CD8-positive, alpha-beta memory T cell (primary cell): Measurements from ENCODE around the gene RNF213. TPM values are rescaled to one million over a fixed set of nuclear protein-coding genes. Genes with fewer than 3 reads are reported as not detected.

Experiments used
- CTCF ChIA-PET: fragments of 350-600 bp; sonication (Branson Sonifier 250); formaldehyde crosslinking; loops from one replicate; lab custom pipeline; 2021; ENCODE audit warnings: antibody characterized with exemption; lab: Charles Lee
- POLR2A ChIA-PET: fragments of 350-600 bp; sonication (Branson Sonifier 250); formaldehyde crosslinking; loops from one replicate; lab custom pipeline; 2021; ENCODE audit warnings: antibody characterized with exemption; lab: Charles Lee
- DNase-seq, 5 donors: peaks; one replicate each; pipeline versions ENCODE4 v3.0.0 to v3.0.0-alpha.2; 2020 to 2022; ENCODE audit warnings: mixed read lengths in 1 of 5
- H3K27ac ChIP-seq: one replicate; pipeline ENCODE4 v1.7.0; 2013; ENCODE audit warnings: low read depth, mild to moderate bottlenecking, low read length, moderate library complexity
- H3K27me3 ChIP-seq: 2 replicates; pipeline ENCODE4 v1.7.0; 2013; ENCODE audit warnings: low read length, mild to moderate bottlenecking; ENCODE audit not compliant: insufficient read depth, poor library complexity, severe bottlenecking
- H3K36me3 ChIP-seq: 2 replicates; pipeline ENCODE4 v1.7.0; 2013; ENCODE audit warnings: mild to moderate bottlenecking, low read length, moderate library complexity; ENCODE audit not compliant: insufficient read depth
- H3K4me1 ChIP-seq: 2 replicates; pipeline ENCODE4 v1.7.0; 2013; ENCODE audit warnings: mild to moderate bottlenecking, low read length, moderate library complexity; ENCODE audit not compliant: insufficient read depth
- H3K4me3 ChIP-seq: 2 replicates; pipeline ENCODE4 v1.7.0; 2013; ENCODE audit warnings: mild to moderate bottlenecking, low read length
- H3K9me3 ChIP-seq: 2 replicates; pipeline ENCODE4 v1.7.0; 2013; ENCODE audit warnings: mild to moderate bottlenecking, low read length
- H3K27ac Mint-ChIP-seq, 8 donors: one replicate each; pipeline ENCODE4 v1.8.0; 2020 to 2021; ENCODE audit warnings: mixed read lengths in 8 of 8, mild to moderate bottlenecking in 6 of 8, inconsistent platforms in 3 of 8, moderate library complexity in 3 of 8
- H3K27me3 Mint-ChIP-seq, 2 donors: one replicate each; pipeline ENCODE4 v1.8.0; 2020 to 2021; ENCODE audit warnings: mixed read lengths in 2 of 2, mild to moderate bottlenecking in 1 of 2, moderate library complexity in 1 of 2
- H3K36me3 Mint-ChIP-seq, 3 donors: one replicate each; pipeline ENCODE4 v1.8.0; 2020 to 2021; ENCODE audit warnings: mixed read lengths in 3 of 3, inconsistent platforms in 1 of 3, mild to moderate bottlenecking in 1 of 3
- H3K4me1 Mint-ChIP-seq, 3 donors: one replicate each; pipeline ENCODE4 v1.8.0; 2020 to 2021; ENCODE audit warnings: mixed read lengths in 3 of 3, inconsistent platforms in 1 of 3, mild to moderate bottlenecking in 1 of 3
- H3K4me3 Mint-ChIP-seq, 7 donors: one replicate each; pipeline ENCODE4 v1.8.0; 2020 to 2021; ENCODE audit warnings: mixed read lengths in 7 of 7, mild to moderate bottlenecking in 6 of 7, moderate library complexity in 4 of 7, inconsistent platforms in 2 of 7
- H3K9me3 Mint-ChIP-seq, 5 donors: one replicate each; pipeline ENCODE4 v1.8.0; 2020 to 2022; ENCODE audit warnings: mixed read lengths in 5 of 5, mild to moderate bottlenecking in 3 of 5, moderate library complexity in 2 of 5, inconsistent platforms in 1 of 5
- polyA plus RNA-seq: library from polyadenylated mRNA; unstranded; fragments of 300-500 nt; fragmentation: Illumina TruSeq; gene quantifications from one replicate; pipeline ENCODE4 v1.2.3, GENCODE V29; 2021
- total RNA-seq, 2 experiments: library from RNA; stranded (reverse); gene quantifications; one replicate each; pipeline ENCODE4 v1.2.3, GENCODE V29; 2021

RNF213 gene
- total and polyA plus RNA-seq, 3 experiments from 2014 or later = 75.7 to 185 (median 184) TPM

GRCh38 chr17:80216473-80217456 lies 43.9 kb upstream of the RNF213 start:
- no peak for DNase-seq
- H3K27me3 Mint-ChIP-seq = no peaks in the 10 kb centered on the region
- ChIA-PET CTCF (no interaction called here), POLR2A (no interaction called here)
- peaks cover 0 to 68% (median 16%) of the 10 kb centered on the region in 3 donors for H3K36me3 Mint-ChIP-seq
- Histone ChIP-seq H3K4me1 (peaks cover 31% of the 10 kb centered on the region), H3K4me3 (no peak overlapping the region), H3K36me3 (peaks cover 7% of the 10 kb centered on the region), H3K27me3 (no peaks in the 10 kb centered on the region), H3K9me3 (no peaks in the 10 kb centered on the region), H3K27ac (no peak overlapping the region)
- H3K4me3 Mint-ChIP-seq = peak overlapping the region in 4 of 7 donors; percentile 26 to 81 (median 64)
- peaks cover 34 to 45% (median 35%) of the 10 kb centered on the region in 3 donors for H3K4me1 Mint-ChIP-seq
- peak overlapping the region in 7 of 8 donors; percentile 8 to 68 (median 52) for H3K27ac Mint-ChIP-seq
- H3K9me3 Mint-ChIP-seq = no peaks in the 10 kb centered on the region

GRCh38 chr17:80217703-80218362 lies 42.8 kb upstream of the RNF213 start:
- no peak for DNase-seq
- ChIA-PET POLR2A (interaction anchor here (1.8 kb wide), 1 partner anchor 48 kb away, joined by 5 read pairs; no protein-coding TSS in a partner anchor), CTCF (interaction anchor here (0.9 kb wide), 1 partner anchor 19 kb away, joined by 4 read pairs; no protein-coding TSS in a partner anchor)
- peak overlapping the region; percentile 8 to 98 (median 94) for H3K27ac Mint-ChIP-seq
- Histone ChIP-seq H3K27me3 (no peaks in the 10 kb centered on the region), H3K27ac (no peak overlapping the region), H3K4me1 (peaks cover 31% of the 10 kb centered on the region), H3K4me3 (no peak overlapping the region), H3K36me3 (peaks cover 7% of the 10 kb centered on the region), H3K9me3 (no peaks in the 10 kb centered on the region)
- peak overlapping the region in 5 of 7 donors; percentile 41 to 96 (median 76) for H3K4me3 Mint-ChIP-seq
- H3K4me1 Mint-ChIP-seq = peaks cover 34 to 52% (median 37%) of the 10 kb centered on the region in 3 donors
- H3K27me3 Mint-ChIP-seq = no peaks in the 10 kb centered on the region
- no peaks in the 10 kb centered on the region for H3K9me3 Mint-ChIP-seq
- H3K36me3 Mint-ChIP-seq = peaks cover 0 to 65% (median 18%) of the 10 kb centered on the region in 3 donors

GRCh38 chr17:80218391-80218790 lies 42.3 kb upstream of the RNF213 start:
- peaks cover 7% of the 10 kb centered on the region for H3K36me3 ChIP-seq
- H3K4me1 ChIP-seq = peaks cover 31% of the 10 kb centered on the region
- Mint-ChIP-seq H3K4me3 (peak overlapping the region; percentile 90 to 99 (median 95)), H3K4me1 (peaks cover 34 to 58% (median 41%) of the 10 kb centered on the region in 3 donors), H3K27me3 (no peaks in the 10 kb centered on the region), H3K36me3 (peaks cover 0 to 65% (median 19%) of the 10 kb centered on the region in 3 donors), H3K9me3 (no peaks in the 10 kb centered on the region), H3K27ac (peak overlapping the region; percentile 87 to 98 (median 95))
- H3K9me3 ChIP-seq = no peaks in the 10 kb centered on the region
- H3K4me3 ChIP-seq = peak overlapping the region; percentile 99
- ChIA-PET POLR2A (interaction anchor here (1.8 kb wide), 1 partner anchor 47 kb away, joined by 5 read pairs; no protein-coding TSS in a partner anchor), CTCF (interaction anchor here (0.9 to 1.7 kb wide), 2 partner anchors 18 to 23 kb away, joined by 4 to 10 read pairs; no protein-coding TSS in a partner anchor)
- no peaks in the 10 kb centered on the region for H3K27me3 ChIP-seq
- H3K27ac ChIP-seq = no peak overlapping the region
- DNase-seq = no peak

GRCh38 chr17:80219013-80219762 lies 41.5 kb upstream of the RNF213 start:
- Histone ChIP-seq H3K27ac (peak overlapping the region; percentile 94), H3K27me3 (no peaks in the 10 kb centered on the region), H3K36me3 (peaks cover 7% of the 10 kb centered on the region), H3K9me3 (no peaks in the 10 kb centered on the region), H3K4me1 (peaks cover 31% of the 10 kb centered on the region), H3K4me3 (peak overlapping the region; percentile 99)
- Mint-ChIP-seq H3K36me3 (peaks cover 0 to 64% (median 22%) of the 10 kb centered on the region in 3 donors), H3K27ac (peak overlapping the region; percentile 87 to 99 (median 96)), H3K27me3 (no peaks in the 10 kb centered on the region), H3K9me3 (no peaks in the 10 kb centered on the region), H3K4me1 (peaks cover 38 to 63% (median 44%) of the 10 kb centered on the region in 3 donors), H3K4me3 (peak overlapping the region; percentile 90 to 99 (median 95))
- DNase-seq = peak; percentile 87 to 96 (median 90)
- POLR2A ChIA-PET = interaction anchor here (0.7 to 1.8 kb wide), 5 partner anchors 24 to 150 kb away, joined by 3 to 7 read pairs (median 5); no protein-coding TSS in a partner anchor
- CTCF ChIA-PET = interaction anchor here (0.8 to 1.7 kb wide), 7 partner anchors 17 to 118 kb away, joined by 3 to 10 read pairs (median 3); partner anchors contain the start of gene GAA

- Mint-ChIP-seq H3K4me3 (peak overlapping the region; percentile 90 to 99 (median 95)), H3K36me3 (peaks cover 0 to 64% (median 22%) of the 10 kb centered on the region in 3 donors), H3K4me1 (peaks cover 42 to 67% (median 44%) of the 10 kb centered on the region in 3 donors), H3K9me3 (no peaks in the 10 kb centered on the region), H3K27me3 (no peaks in the 10 kb centered on the region), H3K27ac (peak overlapping the region; percentile 87 to 99 (median 96))
- Histone ChIP-seq H3K36me3 (peaks cover 7% of the 10 kb centered on the region), H3K27ac (peak overlapping the region; percentile 94), H3K9me3 (no peaks in the 10 kb centered on the region), H3K4me1 (peaks cover 31% of the 10 kb centered on the region), H3K4me3 (peak overlapping the region; percentile 99), H3K27me3 (no peaks in the 10 kb centered on the region)
- no peak for DNase-seq
- ChIA-PET POLR2A (interaction anchor here (1.0 to 1.3 kb wide), 3 partner anchors 24 to 106 kb away, joined by 3 to 7 read pairs (median 5); no protein-coding TSS in a partner anchor), CTCF (interaction anchor here (0.8 to 1.7 kb wide), 6 partner anchors 17 to 118 kb away, joined by 3 to 10 read pairs (median 3); partner anchors contain the start of gene GAA)
Measured at GRCh38 chr17:80219763-80220053, 40.9 kb upstream of the RNF213 start.

- no peaks in the 10 kb centered on the region for H3K9me3 Mint-ChIP-seq
Measured at GRCh38 chr17:80220054-80220735, 40.5 kb upstream of the RNF213 start, which contains the start of the genes SGSH and SLC26A11. Gene SGSH, minus strand, starts transcription at chr17:80220333. Its CDS starts 20 bp downstream, at chr17:80220313. Gene SLC26A11, plus strand, starts transcription at chr17:80220427. Its CDS starts 1,134 bp downstream, at chr17:80221561.

More at GRCh38 chr17:80220054-80220735, 40.5 kb upstream of the RNF213 start, which contains the start of the genes SGSH and SLC26A11:
- peaks cover 31% of the 10 kb centered on the region for H3K4me1 ChIP-seq
- H3K4me3 Mint-ChIP-seq = peak within 1 kb of the TSS; percentile 90 to 99 (median 95)
- H3K4me1 Mint-ChIP-seq = peaks cover 42 to 67% (median 44%) of the 10 kb centered on the region in 3 donors
- H3K36me3 ChIP-seq = peaks cover 7% of the 10 kb centered on the region
- peaks cover 0 to 63% (median 22%) of the 10 kb centered on the region in 3 donors for H3K36me3 Mint-ChIP-seq
- peak; percentile 31 to 71 (median 49) for DNase-seq
- ChIA-PET POLR2A (interaction anchor here (1.3 kb wide), 1 partner anchor 41 kb away, joined by 7 read pairs; no protein-coding TSS in a partner anchor), CTCF (interaction anchor here (0.8 to 1.7 kb wide), 3 partner anchors 18 to 25 kb away, joined by 3 to 10 read pairs (median 3); no protein-coding TSS in a partner anchor)
- no peaks in the 10 kb centered on the region for H3K27me3 Mint-ChIP-seq
- H3K27ac Mint-ChIP-seq = peak within 1 kb of the TSS; percentile 87 to 99 (median 96)
- H3K9me3 ChIP-seq = no peaks in the 10 kb centered on the region
- peak within 1 kb of the TSS; percentile 94 for H3K27ac ChIP-seq
- peak within 1 kb of the TSS; percentile 99 for H3K4me3 ChIP-seq
- H3K27me3 ChIP-seq = no peaks in the 10 kb centered on the region
